ENCODE data around the gene IDH3B. TPM values are rescaled to one million over a fixed set of nuclear protein-coding genes. Genes with fewer than 3 reads are reported as not detected.
A peak's percentile ranks its signal among the peaks of the same experiment; 100 is the strongest.

IDH3B gene
- total RNA-seq (10 to 100 TPM; 27.3 to 41.3 (median 31.3) TPM), polyA plus RNA-seq (10 to 100 TPM; 51.2 to 83.3 TPM)

- FAIRE-seq (peak; percentile 92), DNase-seq (peak; percentile 86 to 96 (median 91)), ATAC-seq (peak; percentile 99 to 100 (median 99))
- Histone ChIP-seq H3K36me3 (peaks cover 0 to 25% (median 0%) of the 10 kb centered on the region in 3 donors), H3K27me3 (no peaks in the 10 kb centered on the region), H3K27ac (peak within 1 kb of the TSS; percentile 61 to 90 (median 84)), H3K4me1 (peaks cover 0 to 5% (median 0%) of the 10 kb centered on the region in 3 donors), H3K9me3 (no peaks in the 10 kb centered on the region), H3K4me3 (peak within 1 kb of the TSS; percentile 95 to 99 (median 96))
- TF ChIP-seq CTCF (IDR thresholded peaks at IDR 0.05), result no peak
- intact Hi-C loops (cut with DNase I), result no loop called here
- 3 to 4% methylated on average over 49 of the region's 49 CpGs for WGBS, 2 donors
These were observed at the start of gene IDH3B for GRCh38 chr20:2663887-2664719. TSS of gene IDH3B (minus strand) at chr20:2664216. CDS start at chr20:2664188, 28 bp downstream.

GRCh38 chr20:2713285-2713684 lies 49.3 kb upstream of the IDH3B start:
- DNase-seq, result no peak
- no peaks in the 10 kb centered on the region for H3K27me3 ChIP-seq
- H3K4me1 ChIP-seq, result no peaks in the 10 kb centered on the region
- no peaks in the 10 kb centered on the region for H3K36me3 ChIP-seq
- intact Hi-C loops (cut with DNase I), result no loop called here
- no peak overlapping the region for H3K4me3 ChIP-seq
- WGBS, 2 donors, result 10 to 40% methylated on average over 3 of the region's 3 CpGs
- H3K27ac ChIP-seq, result no peak overlapping the region
- no peaks in the 10 kb centered on the region for H3K9me3 ChIP-seq
- TF ChIP-seq CTCF (IDR thresholded peaks at IDR 0.05), result no peak
- no peak for FAIRE-seq
- ATAC-seq, result peak in 1 of 4 donors; percentile 22

- TF ChIP-seq CTCF (IDR thresholded peaks at IDR 0.05), result no peak
- Histone ChIP-seq H3K4me1 (no peaks in the 10 kb centered on the region), H3K36me3 (no peaks in the 10 kb centered on the region), H3K4me3 (no peak overlapping the region), H3K9me3 (no peaks in the 10 kb centered on the region), H3K27ac (no peak overlapping the region), H3K27me3 (no peaks in the 10 kb centered on the region)
- no peak for DNase-seq
- intact Hi-C loops (cut with DNase I), result no loop called here
- WGBS, 2 donors, result 53 to 56% methylated on average over 17 of the region's 17 CpGs
- FAIRE-seq, result no peak
- ATAC-seq, result no peak
These were observed 45.4 kb upstream of the IDH3B start for GRCh38 chr20:2709205-2709981.

GRCh38 chr20:2708665-2709064 lies 44.6 kb upstream of the IDH3B start:
- DNase-seq (no peak), ATAC-seq (no peak), FAIRE-seq (no peak)
- no peak for TF ChIP-seq CTCF (IDR thresholded peaks at IDR 0.05)
- no peaks in the 10 kb centered on the region for H3K9me3 ChIP-seq
- H3K4me1 ChIP-seq, result no peaks in the 10 kb centered on the region
- H3K27me3 ChIP-seq, result no peaks in the 10 kb centered on the region
- WGBS, 2 donors, result 72 to 87% methylated on average over 9 of the region's 9 CpGs
- no peaks in the 10 kb centered on the region for H3K36me3 ChIP-seq
- no peak overlapping the region for H3K27ac ChIP-seq
- intact Hi-C loops (cut with DNase I), result no loop called here
- H3K4me3 ChIP-seq, result no peak overlapping the region
